SKM-1 (cell line): Measurements from ENCODE around the gene PCYT2.
"Not testable (repeated sequence)": the region's sequence is repeated elsewhere in the genome, so short reads cannot be mapped to it uniquely, and the experiment has no call there.

Experiments used
- DNase-seq: peaks from one replicate; lab custom pipeline; 2025; ENCODE audit not compliant: unreplicated experiment; lab: John Stamatoyannopoulos, UW

Gene PCYT2

DNA sequence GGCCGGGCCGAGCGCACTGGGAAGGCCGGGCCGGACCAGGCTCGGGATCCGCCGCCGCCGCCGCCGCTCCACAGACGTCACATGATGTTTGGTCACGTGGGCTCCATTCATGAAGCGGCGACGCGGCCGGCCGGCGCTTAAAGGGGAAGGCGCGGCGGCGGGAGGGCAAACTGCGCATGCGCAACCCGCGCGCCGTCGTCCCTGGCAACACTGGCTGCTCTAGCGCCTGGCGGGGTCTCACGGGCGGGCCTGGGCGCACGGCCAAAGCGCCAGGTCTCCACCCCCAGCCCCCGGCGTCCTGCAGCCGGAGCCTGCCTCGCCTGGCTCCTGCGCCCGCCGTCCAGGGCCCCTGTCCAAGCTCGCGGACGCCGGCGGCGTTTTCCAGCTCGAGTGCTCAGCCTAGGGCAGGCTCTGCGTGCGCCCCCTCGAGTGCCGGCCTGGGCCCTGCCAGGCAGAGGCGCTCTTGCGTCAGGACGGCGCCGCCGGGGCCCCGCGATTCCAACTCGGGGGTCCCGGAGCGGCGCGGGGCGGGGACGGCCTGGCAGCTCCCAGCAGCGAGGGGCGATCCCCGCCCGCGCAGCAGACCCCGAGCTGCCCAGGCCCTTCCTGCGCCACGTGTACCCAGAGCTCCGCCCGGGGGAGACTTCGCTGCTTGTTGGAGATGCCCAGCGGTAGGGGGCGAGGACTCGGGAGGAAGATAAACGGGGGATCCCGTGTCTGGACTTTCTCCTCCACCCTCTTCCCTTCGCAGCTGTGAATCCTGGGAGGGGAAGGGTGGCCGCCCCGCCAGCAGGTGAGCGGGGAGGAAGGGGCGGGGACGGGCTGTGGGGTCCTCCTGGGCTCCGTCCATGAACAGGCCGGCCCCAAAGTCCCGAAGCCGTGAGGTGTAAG is 16.7 kb upstream of the PCYT2 start, which contains the start of gene MAFG:
MAFG (minus strand) TSS at position 83 of the 891 bp plus-strand sequence. CDS start 4,550 bp downstream, outside the sequence.
- peak; percentile 71 for DNase-seq

GRCh38 chr17:81927152-81927652 is 16.0 kb upstream of the PCYT2 start:
- no peak for DNase-seq

- peak; percentile 74 for DNase-seq
These were observed 15.4 kb upstream of the PCYT2 start for GRCh38 chr17:81926451-81927151.

- no peak for DNase-seq
These were observed 14.8 kb upstream of the PCYT2 start for GRCh38 chr17:81925860-81926450.

GRCh38 chr17:81924557-81925532 is 13.6 kb upstream of the PCYT2 start:
- DNase-seq: no peak

DNA sequence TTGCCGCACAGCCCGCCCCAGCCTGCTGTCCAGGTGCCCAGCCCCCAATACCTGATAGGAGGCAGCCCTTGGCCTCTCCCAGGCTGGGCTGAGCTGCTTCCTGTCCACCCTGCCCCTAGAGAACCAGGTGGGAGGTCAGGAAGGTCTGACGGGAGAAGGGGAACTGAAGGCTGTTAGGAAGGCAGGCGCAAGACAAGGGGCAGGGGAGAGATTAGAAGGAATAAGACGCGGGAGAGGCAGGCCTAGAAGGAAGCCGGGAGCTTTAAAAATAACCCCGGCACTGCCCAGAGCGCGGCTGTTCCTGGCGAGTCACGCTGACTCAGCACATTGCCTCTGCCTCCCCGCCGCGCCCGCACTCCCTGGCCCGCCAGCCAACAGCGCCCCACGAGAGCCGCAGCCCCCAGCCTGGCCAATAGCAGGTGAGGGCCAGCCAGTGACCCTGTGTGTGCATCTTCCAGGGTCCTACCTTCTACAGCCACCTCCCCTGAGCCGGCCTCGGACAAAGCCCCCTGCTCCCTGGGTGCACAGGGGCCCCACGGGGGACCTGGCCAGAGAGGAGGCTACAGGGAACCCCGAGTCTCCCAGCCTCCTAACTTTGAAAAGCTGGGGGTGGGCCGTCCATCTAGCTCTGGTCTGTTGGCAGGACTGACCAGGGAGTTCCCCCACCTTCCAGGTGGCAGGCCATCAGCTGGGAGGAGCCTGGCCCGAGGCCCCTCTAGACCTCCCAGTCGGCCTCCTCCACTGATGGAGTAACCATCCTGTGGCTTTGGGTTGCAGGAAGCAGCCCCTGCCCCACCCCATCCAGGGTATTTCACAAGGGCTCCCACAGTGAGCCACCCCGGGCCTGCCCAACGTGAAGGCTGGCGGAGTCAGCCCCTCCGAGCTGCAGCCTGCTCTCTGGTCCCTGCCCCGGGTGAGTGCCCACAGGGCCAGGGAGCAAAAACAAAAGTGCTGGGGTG is 12.4 kb upstream of the PCYT2 start:
- peak; percentile 86 for DNase-seq

- no peak for DNase-seq
These were observed 11.5 kb upstream of the PCYT2 start for GRCh38 chr17:81922566-81923301.

DNA sequence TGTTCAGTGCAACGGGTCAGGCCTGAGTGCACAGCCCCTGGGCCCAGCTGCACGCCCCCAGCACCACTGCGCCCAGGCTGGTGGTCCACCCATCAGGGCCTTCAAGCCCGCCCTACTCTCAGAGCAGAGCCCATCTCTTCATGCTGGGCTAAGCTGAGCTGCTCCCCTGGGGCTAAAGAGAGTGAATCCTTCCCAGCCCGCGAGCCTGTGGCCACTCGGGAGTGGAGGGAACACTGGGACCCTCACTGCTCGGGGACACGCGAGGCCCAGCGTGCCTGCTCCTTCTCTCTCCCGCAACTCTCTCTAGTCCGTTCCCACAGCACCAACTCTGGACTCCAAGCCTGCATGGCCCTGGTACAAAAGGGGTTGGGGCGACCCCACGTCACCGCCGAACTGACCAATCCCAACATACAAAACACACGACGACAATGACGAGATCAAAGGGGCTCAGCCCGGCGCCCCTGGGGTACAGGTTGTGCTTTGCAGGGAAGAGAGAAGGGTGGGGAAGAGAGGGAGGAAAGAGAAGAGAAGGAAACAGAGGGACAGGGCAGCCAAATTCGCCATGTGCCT is 10.9 kb upstream of the PCYT2 start:
- no peak for DNase-seq

DNA sequence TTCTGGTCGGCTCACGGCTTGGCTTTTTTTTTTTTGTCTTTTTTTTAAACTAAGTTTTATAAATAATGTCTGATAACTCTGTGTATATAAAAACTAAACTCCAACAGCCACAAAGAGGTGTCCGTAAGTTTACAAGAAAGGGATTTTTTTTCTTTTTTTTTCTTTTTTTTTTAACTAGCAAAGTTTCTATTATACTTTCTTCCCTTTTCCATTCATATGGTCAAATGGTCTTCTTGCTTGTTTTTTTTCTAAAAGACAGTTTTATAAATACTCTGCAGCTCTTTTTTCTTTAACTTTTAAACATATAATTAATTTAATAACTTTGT is 10.3 kb upstream of the PCYT2 start:
- DNase-seq: no peak

- no peak for DNase-seq
These were observed 9.7 kb upstream of the PCYT2 start for GRCh38 chr17:81920612-81921536.

- DNase-seq: no peak
These were observed 7.8 kb upstream of the PCYT2 start for GRCh38 chr17:81918832-81919545.

- DNase-seq: not testable (repeated sequence)
These were observed 7.1 kb upstream of the PCYT2 start for GRCh38 chr17:81918333-81918669.

GRCh38 chr17:81917565-81918332 is 6.5 kb upstream of the PCYT2 start, which contains the start of gene SIRT7:
SIRT7 (minus strand) TSS chr17:81918176; CDS start chr17:81918131, 45 bp downstream.
- peak; percentile 55 for DNase-seq

GRCh38 chr17:81916234-81917001 is 5.2 kb upstream of the PCYT2 start:
- DNase-seq: no peak

GRCh38 chr17:81915331-81915730 is 4.1 kb upstream of the PCYT2 start:
- DNase-seq: no peak
